HepG2 (cell line): ENCODE measurements around the gene LGALS4. TPM values are rescaled to one million over a fixed set of nuclear protein-coding genes. Genes with fewer than 3 reads are reported as not detected.

Source experiments
- CBX5 ChIP-seq: sonication (generic); formaldehyde crosslinking; IDR thresholded peaks from 2 replicates; pipeline ENCODE4 v1.4.0; 2020; ENCODE audit warnings: missing genetic modification reagents, borderline replicate concordance
- FOXO4 ChIP-seq: sonication (generic); formaldehyde crosslinking; conservative IDR thresholded peaks from 2 replicates; pipeline ENCODE4 v1.8.1; 2023; ENCODE audit warnings: missing genetic modification reagents
- FUBP1 ChIP-seq: sonication (generic); formaldehyde crosslinking; IDR thresholded peaks from 2 replicates; pipeline ENCODE4 v1.5.1; 2020; ENCODE audit warnings: missing genetic modification reagents, mild to moderate bottlenecking, borderline replicate concordance
- IKZF1 ChIP-seq: fragments of 450-650 bp; IDR thresholded peaks from 2 replicates; pipeline ENCODE4 v1.7.1; 2016
- PCBP2 ChIP-seq: fragments of 200-400 bp; formaldehyde crosslinking; optimal IDR thresholded peaks from 2 replicates; pipeline ENCODE3; 2018; ENCODE audit warnings: low read length, low read depth; ENCODE audit not compliant: poor library complexity, severe bottlenecking
- PHF20 ChIP-seq: sonication (generic); formaldehyde crosslinking; IDR thresholded peaks from 2 replicates; pipeline ENCODE4 v1.5.0; 2020; ENCODE audit warnings: mild to moderate bottlenecking, missing genetic modification reagents
- REPIN1 ChIP-seq: sonication (generic); formaldehyde crosslinking; IDR thresholded peaks from 2 replicates; pipeline ENCODE4 v1.8.0; 2022; ENCODE audit warnings: missing genetic modification reagents, low read depth, mild to moderate bottlenecking, borderline replicate concordance
- TBP ChIP-seq: sonication (generic); formaldehyde crosslinking; IDR thresholded peaks from 2 replicates; pipeline ENCODE4 v1.5.0; 2020; ENCODE audit warnings: missing genetic modification reagents
- USF2 ChIP-seq, 2 experiments: sonication (generic) in 1 of 2; formaldehyde crosslinking in 1 of 2; IDR thresholded peaks; 2 replicates each; pipeline versions ENCODE4 v1.5.1 to v1.6.1; 2011 to 2020; ENCODE audit warnings: borderline replicate concordance in 1 of 2, low read depth in 1 of 2, low read length in 1 of 2, mild to moderate bottlenecking in 1 of 2, missing genetic modification reagents in 1 of 2, moderate library complexity in 1 of 2
- ZBTB4 ChIP-seq: sonication (generic); formaldehyde crosslinking; IDR thresholded peaks from 2 replicates; pipeline ENCODE4 v1.4.0; 2020; ENCODE audit warnings: missing genetic modification reagents, mild to moderate bottlenecking, borderline replicate concordance
- ZGPAT ChIP-seq: IDR thresholded peaks from 2 replicates; pipeline ENCODE4 v1.6.1; 2016; ENCODE audit warnings: mild to moderate bottlenecking
- ZNF180 ChIP-seq: sonication (generic); formaldehyde crosslinking; IDR thresholded peaks from 2 replicates; pipeline ENCODE4 v1.4.0; 2020; ENCODE audit warnings: low read depth, missing genetic modification reagents, borderline replicate concordance
- ZNF512B ChIP-seq: sonication (generic); formaldehyde crosslinking; IDR thresholded peaks from 2 replicates; pipeline ENCODE4 v1.5.1; 2020; ENCODE audit warnings: missing genetic modification reagents, mild to moderate bottlenecking, borderline replicate concordance
- ZNF713 ChIP-seq: sonication (generic); formaldehyde crosslinking; IDR thresholded peaks from 2 replicates; pipeline ENCODE4 v1.4.0; 2020; ENCODE audit warnings: mild to moderate bottlenecking, missing genetic modification reagents
- polyA plus RNA-seq, 8 experiments: library from polyadenylated mRNA; depleted of rRNA in 3 of 8; stranded (reverse) in 7 of 8; unstranded in 1 of 8; fragments of >200 nt; fragmentation: Illumina TruSeq in 4 of 8; extraction: Trizol in 4 of 8; gene quantifications; 2 replicates each; pipeline versions ENCODE4 v1.2.1 to v1.2.3, GENCODE V29; 2011 to 2016; ENCODE audit warnings: low read depth in 4 of 8, missing spikeins in 1 of 8, mixed read lengths in 1 of 8; ENCODE audit not compliant: insufficient read depth in 1 of 8
- total RNA-seq, 5 experiments: library from RNA; depleted of rRNA; stranded (reverse); fragments of >200 nt; fragmentation: Illumina TruSeq; extraction: Trizol; gene quantifications; 2 replicates each; pipeline ENCODE4 v1.2.3, GENCODE V29; 2016; ENCODE audit warnings: low read depth in 1 of 5

LGALS4 gene
- total and polyA plus RNA-seq, 2 of the 13 experiments (the other 11 are each of a cell fraction or from before 2014, with no cell fraction given) = 0.24 to 0.71 TPM

GRCh38 chr19:38851622-38852230 is 39.0 kb upstream of the LGALS4 start (continued):
- TF ChIP-seq ZNF512B (no peak), ZGPAT (CRISPR knock-in tag) (peak; percentile 68), REPIN1 (no peak), ZNF713 (CRISPR knock-in tag) (no peak), FUBP1 (CRISPR knock-in tag) (no peak), ZBTB4 (CRISPR knock-in tag) (no peak), USF2 (IDR thresholded peaks at IDR 0.05; ENCODE audit: low read depth, low read length) (peak; percentile 64; the same call in 1 of the 2 replicates), USF2 (CRISPR knock-in tag; IDR thresholded peaks at IDR 0.05; ENCODE audit: borderline replicate concordance) (peak; percentile 71; the same call in 1 of the 2 replicates), IKZF1 (no peak), TBP (CRISPR knock-in tag) (no peak), PCBP2 (no peak), PHF20 (no peak), FOXO4 (CRISPR knock-in tag) (no peak), ZNF180 (CRISPR knock-in tag) (no peak), CBX5 (CRISPR knock-in tag) (peak; percentile 50; the same call in 1 of the 2 replicates)
